HepG2 (cell line): ENCODE data around the gene CDT1. TPM values are rescaled to one million over a fixed set of nuclear protein-coding genes. Genes with fewer than 3 reads are reported as not detected.

Experiments used
- CCAR2 ChIP-seq: fragments of 200-400 bp; formaldehyde crosslinking; optimal IDR thresholded peaks from 2 replicates; pipeline ENCODE3; 2018; ENCODE audit warnings: low read depth, mild to moderate bottlenecking, low read length, moderate library complexity
- HNRNPL ChIP-seq: fragments of 200-400 bp; formaldehyde crosslinking; IDR thresholded peaks from 2 replicates; pipeline ENCODE4 v1.6.1; 2017; ENCODE audit warnings: mild to moderate bottlenecking, low read depth, low read length
- HNRNPUL1 ChIP-seq: fragments of 200-400 bp; formaldehyde crosslinking; IDR thresholded peaks from 2 replicates; pipeline ENCODE4 v1.6.1; 2017; ENCODE audit warnings: low read depth, mild to moderate bottlenecking, low read length, moderate library complexity
- KAT2B ChIP-seq: fragments of 150-350 bp; IDR thresholded peaks from 2 replicates; pipeline ENCODE4 v1.6.1; 2014; ENCODE audit warnings: low read depth, low read length, borderline replicate concordance
- MEF2D ChIP-seq: sonication (generic); formaldehyde crosslinking; IDR thresholded peaks from 2 replicates; pipeline ENCODE4 v1.5.1; 2020; ENCODE audit warnings: mild to moderate bottlenecking, missing genetic modification reagents
- MXD3 ChIP-seq: IDR thresholded peaks from 2 replicates; pipeline ENCODE4 v1.6.1; 2016; ENCODE audit warnings: mild to moderate bottlenecking, missing biosample characterization, missing genetic modification reagents
- MXI1 ChIP-seq: IDR thresholded peaks from 3 replicates; pipeline ENCODE4 v1.6.1; 2012; ENCODE audit warnings: low read depth, low read length, inconsistent platforms, borderline replicate concordance
- NCOA1 ChIP-seq: sonication (generic); formaldehyde crosslinking; IDR thresholded peaks from 2 replicates; pipeline ENCODE4 v1.9.0; 2021; ENCODE audit warnings: missing genetic modification reagents
- NFKB2 ChIP-seq: sonication (generic); formaldehyde crosslinking; IDR thresholded peaks from 2 replicates; pipeline ENCODE4 v1.4.0; 2020; ENCODE audit warnings: missing genetic modification reagents, borderline replicate concordance
- POLR2AphosphoS2 ChIP-seq: IDR thresholded peaks from 2 replicates; pipeline ENCODE4 v1.6.1; 2011; ENCODE audit warnings: low read depth, low read length, improper control_type of control experiment
- SKI ChIP-seq: fragments of 450-650 bp; IDR thresholded peaks from one replicate; pipeline ENCODE4 v1.6.1; 2018; ENCODE audit warnings: mild to moderate bottlenecking; ENCODE audit not compliant: partially characterized antibody
- SPEN ChIP-seq: sonication (generic); formaldehyde crosslinking; IDR thresholded peaks from 2 replicates; pipeline ENCODE4 v1.5.1; 2020; ENCODE audit warnings: low read depth, mild to moderate bottlenecking, missing genetic modification reagents
- YEATS4 ChIP-seq: sonication (generic); formaldehyde crosslinking; IDR thresholded peaks from 2 replicates; pipeline ENCODE4 v1.4.0; 2020; ENCODE audit warnings: missing genetic modification reagents, borderline replicate concordance
- ZBTB38 ChIP-seq: sonication (generic); formaldehyde crosslinking; IDR thresholded peaks from 2 replicates; pipeline ENCODE4 v1.5.1; 2020; ENCODE audit warnings: mild to moderate bottlenecking, missing genetic modification reagents
- ZNF235 ChIP-seq: sonication (generic); formaldehyde crosslinking; IDR thresholded peaks from 2 replicates; pipeline ENCODE4 v1.8.1; 2023; ENCODE audit warnings: mild to moderate bottlenecking, missing genetic modification reagents, borderline replicate concordance
- ZNF329 ChIP-seq: sonication (generic); formaldehyde crosslinking; IDR thresholded peaks from 2 replicates; pipeline ENCODE4 v1.9.0; 2021; ENCODE audit warnings: low read depth, mild to moderate bottlenecking, missing genetic modification reagents
- ZNF367 ChIP-seq: sonication (generic); formaldehyde crosslinking; IDR thresholded peaks from 2 replicates; pipeline ENCODE4 v1.4.0; 2020; ENCODE audit warnings: missing genetic modification reagents, borderline replicate concordance
- ZNF501 ChIP-seq: sonication (generic); formaldehyde crosslinking; IDR thresholded peaks from 2 replicates; pipeline ENCODE4 v1.5.1; 2020; ENCODE audit warnings: mild to moderate bottlenecking, moderate library complexity, missing genetic modification reagents
- ZNF549 ChIP-seq: sonication (generic); formaldehyde crosslinking; IDR thresholded peaks from 2 replicates; pipeline ENCODE4 v1.5.0; 2020; ENCODE audit warnings: missing genetic modification reagents
- ZNF609 ChIP-seq: sonication (generic); formaldehyde crosslinking; IDR thresholded peaks from 2 replicates; pipeline ENCODE4 v1.4.0; 2020; ENCODE audit warnings: mild to moderate bottlenecking, missing genetic modification reagents, borderline replicate concordance
- ZNF883 ChIP-seq: sonication (generic); formaldehyde crosslinking; IDR thresholded peaks from 2 replicates; pipeline ENCODE4 v1.5.1; 2020; ENCODE audit warnings: mild to moderate bottlenecking, missing genetic modification reagents; ENCODE audit errors: not compliant biosample characterization
- polyA plus RNA-seq, 8 experiments: library from polyadenylated mRNA; depleted of rRNA in 3 of 8; stranded (reverse) in 7 of 8; unstranded in 1 of 8; fragments of >200 nt; fragmentation: Illumina TruSeq in 4 of 8; extraction: Trizol in 4 of 8; gene quantifications; 2 replicates each; pipeline versions ENCODE4 v1.2.1 to v1.2.3, GENCODE V29; 2011 to 2016; ENCODE audit warnings: low read depth in 4 of 8, missing spikeins in 1 of 8, mixed read lengths in 1 of 8; ENCODE audit not compliant: insufficient read depth in 1 of 8
- total RNA-seq, 5 experiments: library from RNA; depleted of rRNA; stranded (reverse); fragments of >200 nt; fragmentation: Illumina TruSeq; extraction: Trizol; gene quantifications; 2 replicates each; pipeline ENCODE4 v1.2.3, GENCODE V29; 2016; ENCODE audit warnings: low read depth in 1 of 5
- TF ChIP-seq, protein P1 (sequence below): sonication (generic); formaldehyde crosslinking; IDR thresholded peaks from 2 replicates; pipeline ENCODE4 v1.4.0; 2020; ENCODE audit warnings: missing genetic modification reagents
- TF ChIP-seq, protein P2 (sequence below): sonication (generic); formaldehyde crosslinking; IDR thresholded peaks from 2 replicates; pipeline ENCODE4 v1.8.0; 2022; ENCODE audit warnings: missing genetic modification reagents, mild to moderate bottlenecking, borderline replicate concordance
- TF ChIP-seq, protein P3 (sequence below): sonication (generic); formaldehyde crosslinking; IDR thresholded peaks from 2 replicates; pipeline ENCODE4 v1.5.0; 2020; ENCODE audit warnings: mild to moderate bottlenecking, low read depth, missing genetic modification reagents, borderline replicate concordance

Gene CDT1
- total and polyA plus RNA-seq, 2 of the 13 experiments (the other 11 are each of a cell fraction or from before 2014, with no cell fraction given) = 23.1 to 23.8 TPM

DNA sequence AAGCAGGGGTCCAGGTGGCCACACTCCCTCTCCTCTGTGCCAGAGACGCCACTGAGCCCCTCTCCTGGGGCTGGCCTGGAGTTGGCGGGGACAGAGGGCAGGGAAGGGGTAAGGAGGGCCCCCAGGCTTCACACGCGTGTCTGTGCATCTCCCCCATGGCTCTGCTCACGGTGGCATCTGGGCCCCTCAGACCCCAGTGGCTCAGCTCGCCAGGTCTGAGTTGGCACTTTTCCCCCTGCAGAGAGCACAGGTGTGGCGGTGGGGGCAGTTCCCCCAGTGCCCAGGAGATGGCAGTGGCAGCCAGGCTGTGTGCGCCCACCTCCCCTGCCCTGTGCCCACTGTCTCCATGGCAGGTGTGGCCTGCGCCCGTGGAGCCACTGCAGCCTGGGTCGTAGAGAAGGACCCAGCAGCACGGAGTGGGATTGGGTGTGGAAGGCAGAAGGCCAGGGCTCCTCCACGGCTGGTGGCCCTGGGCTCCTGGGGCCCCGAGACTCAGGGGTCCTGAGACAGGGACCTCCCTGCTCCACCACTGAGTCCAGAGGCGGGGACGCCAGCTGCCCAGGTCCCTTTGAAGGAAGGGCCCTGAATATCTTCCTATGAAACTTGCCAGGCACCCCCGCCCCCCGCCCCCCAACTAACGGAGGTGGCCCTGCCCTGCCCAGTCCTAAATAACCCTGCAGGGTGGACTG, 12.5 kb downstream of the CDT1 start (continued):
- TF ChIP-seq ZNF235 (CRISPR knock-in tag) (peak; percentile 61; the same call in 1 of the 2 replicates), ZNF609 (CRISPR knock-in tag) (no peak), ZNF549 (CRISPR knock-in tag) (no peak), ZNF329 (CRISPR knock-in tag) (no peak), MXD3 (no peak), MEF2D (CRISPR knock-in tag) (no peak), HNRNPUL1 (no peak), MXI1 (no peak), YEATS4 (CRISPR knock-in tag) (no peak), CCAR2 (no peak), NFKB2 (CRISPR knock-in tag) (peak; percentile 64; the same call in 1 of the 2 replicates), SKI (no peak), SPEN (peak; percentile 12; the same call in 1 of the 2 replicates), ZNF501 (CRISPR knock-in tag) (no peak), NCOA1 (CRISPR knock-in tag) (no peak), POLR2AphosphoS2 (no peak), ZNF883 (CRISPR knock-in tag) (peak; percentile 27), HNRNPL (peak; percentile 97), ZBTB38 (CRISPR knock-in tag) (peak; percentile 28), ZNF367 (CRISPR knock-in tag) (no peak), KAT2B (no peak)
- TF ChIP-seq, protein P1, sequence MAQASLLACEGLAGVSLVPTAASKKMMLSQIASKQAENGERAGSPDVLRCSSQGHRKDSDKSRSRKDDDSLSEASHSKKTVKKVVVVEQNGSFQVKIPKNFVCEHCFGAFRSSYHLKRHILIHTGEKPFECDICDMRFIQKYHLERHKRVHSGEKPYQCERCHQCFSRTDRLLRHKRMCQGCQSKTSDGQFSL (CRISPR knock-in tag) = no peak
- TF ChIP-seq, protein P2, sequence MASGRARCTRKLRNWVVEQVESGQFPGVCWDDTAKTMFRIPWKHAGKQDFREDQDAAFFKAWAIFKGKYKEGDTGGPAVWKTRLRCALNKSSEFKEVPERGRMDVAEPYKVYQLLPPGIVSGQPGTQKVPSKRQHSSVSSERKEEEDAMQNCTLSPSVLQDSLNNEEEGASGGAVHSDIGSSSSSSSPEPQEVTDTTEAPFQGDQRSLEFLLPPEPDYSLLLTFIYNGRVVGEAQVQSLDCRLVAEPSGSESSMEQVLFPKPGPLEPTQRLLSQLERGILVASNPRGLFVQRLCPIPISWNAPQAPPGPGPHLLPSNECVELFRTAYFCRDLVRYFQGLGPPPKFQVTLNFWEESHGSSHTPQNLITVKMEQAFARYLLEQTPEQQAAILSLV = no peak
- TF ChIP-seq, protein P3, sequence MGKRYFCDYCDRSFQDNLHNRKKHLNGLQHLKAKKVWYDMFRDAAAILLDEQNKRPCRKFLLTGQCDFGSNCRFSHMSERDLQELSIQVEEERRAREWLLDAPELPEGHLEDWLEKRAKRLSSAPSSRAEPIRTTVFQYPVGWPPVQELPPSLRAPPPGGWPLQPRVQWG (CRISPR knock-in tag) = no peak
